LHCN-M2 (cell line): ENCODE measurements around the gene NOTUM. TPM values are rescaled to one million over a fixed set of nuclear protein-coding genes. Genes with fewer than 3 reads are reported as not detected.

Experiments
- DNase-seq: peaks from one replicate; pipeline ENCODE4 v3.0.0-alpha.2; 2012; ENCODE audit warnings: low read depth
- total RNA-seq: library from RNA; depleted of rRNA; stranded (reverse); fragments of >200 nt; gene quantifications from 2 replicates; pipeline ENCODE4 v1.2.3, GENCODE V29; 2014

Gene NOTUM
- total RNA-seq, 1 experiment from 2014 or later: 0.75 TPM

- DNase-seq: no peak
Measured at GRCh38 chr17:81939881-81940385, 21.1 kb downstream of the NOTUM start.

- DNase-seq: no peak
Measured at GRCh38 chr17:81939218-81939617, 21.8 kb downstream of the NOTUM start.

GRCh38 chr17:81935709-81936084 is 25.3 kb downstream of the NOTUM start:
- DNase-seq: no peak

- no peak for DNase-seq
Measured at GRCh38 chr17:81934850-81935708, 25.9 kb downstream of the NOTUM start.

GRCh38 chr17:81934098-81934757 is 26.8 kb downstream of the NOTUM start:
- no peak for DNase-seq

GRCh38 chr17:81933178-81933699 is 27.7 kb downstream of the NOTUM start:
- DNase-seq: no peak

- no peak for DNase-seq
Measured at GRCh38 chr17:81932333-81932983, 28.5 kb downstream of the NOTUM start.

GRCh38 chr17:81931557-81932332 is 29.2 kb downstream of the NOTUM start:
- DNase-seq: no peak

GRCh38 chr17:81931189-81931556 is 29.8 kb downstream of the NOTUM start:
- DNase-seq: no peak

- DNase-seq: peak; percentile 23
Measured at GRCh38 chr17:81930142-81931125, 30.6 kb downstream of the NOTUM start.

- DNase-seq: no peak
Measured at GRCh38 chr17:81929253-81930141, 31.5 kb downstream of the NOTUM start.

GRCh38 chr17:81928544-81929252 is 32.3 kb downstream of the NOTUM start:
- no peak for DNase-seq

GRCh38 chr17:81927653-81928543 is 33.1 kb downstream of the NOTUM start, which contains the start of gene MAFG:
Gene MAFG, minus strand, starts transcription at chr17:81927735. Its CDS starts 4,550 bp downstream, at chr17:81923185.
- peak; percentile 90 for DNase-seq

- DNase-seq: no peak
Measured at GRCh38 chr17:81927152-81927652, 33.8 kb downstream of the NOTUM start.

- DNase-seq: peak; percentile 86
Measured at GRCh38 chr17:81926451-81927151, 34.4 kb downstream of the NOTUM start.

- no peak for DNase-seq
Measured at GRCh38 chr17:81925860-81926450, 35.0 kb downstream of the NOTUM start.
